ENCODE data around the gene ROPN1B.

The ROPN1B gene

DNA sequence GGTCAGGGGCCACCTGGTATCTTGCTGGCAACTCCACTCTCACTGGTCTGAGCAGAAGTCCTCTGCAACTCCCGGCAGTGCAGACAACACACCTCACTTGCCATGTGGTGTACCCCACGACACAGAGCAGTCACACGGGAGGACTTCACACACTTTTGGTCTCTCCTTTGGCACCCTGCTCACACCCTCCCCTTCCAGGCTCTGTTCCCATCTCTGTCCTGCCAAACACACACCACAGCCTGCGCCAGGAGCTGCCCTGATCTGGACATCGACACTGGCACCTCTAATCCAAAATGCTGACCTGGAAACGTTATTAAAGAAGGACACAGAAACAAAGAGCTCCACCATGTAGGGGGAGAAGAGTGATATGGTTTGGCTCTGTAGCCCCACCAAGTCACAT is 57.8 kb downstream of the ROPN1B start:
- DNase-seq (ENCODE audit: low read depth in 2 of 2), result no peak

DNA sequence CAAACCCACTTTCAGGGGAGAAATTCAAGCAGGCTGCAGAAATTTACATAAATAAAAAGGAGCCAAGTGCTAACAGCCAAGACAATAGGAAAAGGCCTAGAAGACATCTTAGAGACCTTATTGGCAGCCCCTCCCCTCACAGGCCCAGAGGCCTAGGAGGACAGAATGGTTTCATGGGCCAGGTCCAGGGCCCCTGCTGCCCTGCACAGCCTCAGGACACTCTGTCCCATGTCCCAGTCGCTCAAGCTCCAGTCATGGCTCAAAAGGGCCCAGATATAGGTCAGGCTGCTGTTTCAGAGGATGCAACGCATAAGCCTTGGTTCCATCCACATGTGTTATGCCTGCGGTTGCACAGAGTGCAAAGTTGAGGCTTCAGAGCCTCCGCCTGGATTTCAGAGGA is 59.1 kb downstream of the ROPN1B start:
- DNase-seq (ENCODE audit: low read depth in 2 of 2), result no peak

- no peak for DNase-seq (ENCODE audit: low read depth in 2 of 2)
These were observed 60.3 kb downstream of the ROPN1B start for GRCh38 chr3:126029241-126029640.

- no peak for DNase-seq (ENCODE audit: low read depth in 2 of 2)
These were observed 61.5 kb downstream of the ROPN1B start for GRCh38 chr3:126030455-126030854.

DNA sequence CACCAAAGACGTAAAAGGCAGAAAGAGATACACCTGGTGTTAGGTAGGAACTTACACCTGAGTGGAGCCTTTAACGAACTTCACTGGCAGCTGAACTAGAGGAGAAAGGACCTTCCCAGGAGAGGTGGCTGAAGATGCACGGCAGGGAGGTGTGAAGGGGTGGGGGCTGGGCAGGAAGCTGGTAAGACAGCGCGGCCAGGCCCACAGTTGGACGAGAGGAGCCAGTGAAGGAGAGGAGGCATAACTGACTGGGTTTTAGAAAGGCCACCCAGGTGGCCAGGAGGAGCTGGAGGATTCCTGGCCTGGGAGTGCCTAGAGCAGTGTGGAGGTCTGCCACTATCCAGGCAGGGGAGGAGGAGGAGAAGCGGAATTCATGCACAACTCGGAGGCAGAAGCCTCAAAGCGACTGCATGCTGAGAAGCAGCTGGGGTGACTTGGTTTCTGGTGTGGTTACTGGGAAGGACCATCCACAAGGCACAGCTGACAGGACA is 63.0 kb downstream of the ROPN1B start:
- no peak for DNase-seq (ENCODE audit: low read depth in 2 of 2)

All from stimulated activated CD8-positive, alpha-beta memory T cell treated with anti-CD3 and anti-CD28 coated beads, Interleukin-15, amount 100 ng/mL, for 4 hours (primary cell).